Embryonic facial prominence (tissue), 1 donor: ENCODE measurements around the gene ARMC8.

ENCODE experiments used
- DNase-seq: peaks from one replicate; pipeline ENCODE4 v3.0.0-alpha.2; 2016; ENCODE audit errors: extremely low spot score

The ARMC8 gene

DNA sequence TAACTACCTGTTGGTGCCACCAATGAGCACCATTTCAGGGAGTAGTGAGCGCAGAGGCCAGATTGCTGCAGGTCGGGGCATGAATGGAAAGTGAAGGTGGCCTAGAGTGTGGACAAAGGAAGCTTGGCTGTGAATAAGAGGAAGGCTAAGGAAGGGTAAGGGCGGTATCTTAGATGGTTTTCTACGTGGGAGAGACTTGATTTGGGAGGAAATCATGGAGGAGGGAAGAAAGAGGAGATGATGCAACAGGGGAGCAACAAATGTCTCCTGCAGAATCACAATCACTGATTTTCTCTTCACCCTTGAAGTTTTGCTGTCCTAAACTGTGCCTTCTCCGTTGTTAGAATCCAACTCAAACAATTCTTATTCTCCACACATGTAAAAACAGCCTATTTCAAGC, 120.8 kb downstream of the ARMC8 start:
- DNase-seq = no peak

DNA sequence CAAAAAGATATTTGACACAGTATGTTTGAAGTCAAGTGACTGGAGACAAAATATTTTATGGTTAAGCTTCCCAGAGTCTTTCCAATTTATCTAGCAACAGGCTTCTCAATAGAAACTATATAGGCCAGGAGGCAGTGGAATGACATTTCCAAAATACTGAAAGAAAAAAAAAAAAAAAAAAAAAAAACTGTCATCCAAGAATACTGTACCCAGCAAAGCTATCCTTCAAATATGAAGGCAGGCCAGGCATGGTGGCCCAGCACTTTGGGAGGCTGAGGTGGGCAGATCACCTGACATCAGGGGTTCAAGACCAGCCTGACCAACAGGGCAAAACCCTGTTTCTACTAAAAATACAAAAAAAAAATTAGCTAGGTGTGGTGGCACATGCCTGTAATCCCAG, 121.7 kb downstream of the ARMC8 start:
- DNase-seq = no peak

DNA sequence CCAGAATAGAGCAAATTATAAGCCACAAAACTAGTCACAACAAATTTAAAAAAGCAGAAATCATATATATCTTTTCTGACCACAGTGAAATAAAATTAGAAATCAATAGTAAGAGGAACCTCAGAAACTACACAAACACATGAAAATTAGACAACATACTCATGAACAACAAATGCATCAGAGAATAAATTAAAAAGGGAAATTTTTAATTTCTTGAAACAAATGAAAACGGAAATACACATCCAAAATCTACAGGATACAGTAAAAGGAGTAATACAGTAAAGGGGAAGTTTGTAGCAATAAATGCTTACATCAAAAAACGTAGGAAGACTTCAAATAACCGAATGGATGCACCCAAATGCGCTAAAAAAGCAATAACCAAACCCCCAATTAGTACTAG, 123.4 kb downstream of the ARMC8 start:
- DNase-seq = no peak

DNA sequence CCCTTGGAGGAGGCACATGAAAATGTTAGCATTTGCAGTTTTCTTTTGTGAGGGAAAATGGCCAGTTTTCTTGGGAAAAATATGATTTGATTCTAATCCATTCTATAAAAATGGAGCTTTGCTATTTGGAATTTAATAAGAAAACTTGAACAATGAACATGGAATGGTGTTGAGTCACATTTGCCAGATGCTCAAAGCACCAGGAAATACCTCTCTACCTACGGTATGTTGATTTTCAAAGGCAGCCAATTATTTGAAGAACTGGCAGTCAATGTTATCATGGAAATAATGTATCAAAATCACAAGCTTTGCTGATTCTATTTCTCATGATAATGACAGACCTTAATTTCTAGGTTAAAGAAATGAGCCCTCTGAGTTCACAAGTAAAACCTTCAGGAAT, 127.7 kb downstream of the ARMC8 start:
- DNase-seq = no peak

DNA sequence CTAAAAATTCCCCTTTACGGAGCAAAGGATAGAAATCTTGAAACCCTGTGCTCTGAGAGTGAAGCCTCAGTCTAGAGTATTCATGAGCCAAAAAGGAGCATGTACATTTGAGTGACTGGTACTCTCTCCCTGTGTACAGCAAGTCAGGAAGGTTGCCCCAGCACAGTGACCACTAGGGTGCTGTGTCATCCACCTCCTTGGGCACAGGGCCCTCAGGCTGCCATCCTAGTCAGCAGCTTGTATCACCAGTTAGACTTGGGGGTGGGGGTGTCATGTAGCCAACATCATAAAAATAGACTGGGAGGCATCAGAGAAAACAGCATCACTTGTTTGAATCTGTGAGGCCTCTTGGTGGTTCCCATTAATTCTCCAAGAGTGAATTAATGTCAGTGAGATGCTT, 130.6 kb downstream of the ARMC8 start:
- DNase-seq = no peak

DNA sequence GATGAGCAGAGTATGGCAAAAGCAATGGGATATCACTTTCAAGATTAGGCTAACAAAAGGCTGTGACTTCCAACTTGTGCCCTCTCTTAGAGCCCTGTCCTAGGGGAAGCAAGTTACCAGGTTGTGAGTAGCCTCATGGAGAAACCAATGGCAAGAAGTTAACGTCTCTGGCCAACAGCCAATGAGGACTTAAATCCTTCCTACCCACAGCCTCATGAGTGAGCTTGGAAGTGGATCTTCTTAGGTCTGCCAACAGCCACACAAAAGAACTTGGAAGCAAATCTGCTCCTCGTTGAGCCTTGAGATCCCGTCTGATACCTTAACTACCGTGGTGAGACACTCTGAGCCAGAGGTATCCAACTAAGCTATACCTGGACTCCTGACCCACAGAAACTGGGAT, 136.9 kb downstream of the ARMC8 start:
- DNase-seq = no peak

DNA sequence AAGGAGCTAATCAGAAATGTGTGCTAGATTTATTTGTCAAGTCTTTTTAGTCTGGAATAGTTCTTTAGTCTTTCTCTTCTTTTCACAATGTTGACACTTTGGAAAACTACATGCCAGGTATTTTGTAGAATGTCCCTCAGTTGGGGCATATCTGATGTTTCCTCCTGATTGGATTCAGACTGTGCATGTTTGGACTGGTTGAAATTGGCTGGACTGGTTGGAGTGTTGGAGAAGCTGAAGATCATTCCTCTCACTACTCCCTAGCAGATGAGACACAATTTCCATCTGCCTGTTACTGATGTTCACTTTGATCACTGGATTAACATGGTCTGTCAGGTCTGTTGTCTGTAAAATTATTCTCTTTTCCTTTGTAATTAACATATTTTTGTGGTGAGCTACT, 138.9 kb downstream of the ARMC8 start:
- no peak for DNase-seq

DNA sequence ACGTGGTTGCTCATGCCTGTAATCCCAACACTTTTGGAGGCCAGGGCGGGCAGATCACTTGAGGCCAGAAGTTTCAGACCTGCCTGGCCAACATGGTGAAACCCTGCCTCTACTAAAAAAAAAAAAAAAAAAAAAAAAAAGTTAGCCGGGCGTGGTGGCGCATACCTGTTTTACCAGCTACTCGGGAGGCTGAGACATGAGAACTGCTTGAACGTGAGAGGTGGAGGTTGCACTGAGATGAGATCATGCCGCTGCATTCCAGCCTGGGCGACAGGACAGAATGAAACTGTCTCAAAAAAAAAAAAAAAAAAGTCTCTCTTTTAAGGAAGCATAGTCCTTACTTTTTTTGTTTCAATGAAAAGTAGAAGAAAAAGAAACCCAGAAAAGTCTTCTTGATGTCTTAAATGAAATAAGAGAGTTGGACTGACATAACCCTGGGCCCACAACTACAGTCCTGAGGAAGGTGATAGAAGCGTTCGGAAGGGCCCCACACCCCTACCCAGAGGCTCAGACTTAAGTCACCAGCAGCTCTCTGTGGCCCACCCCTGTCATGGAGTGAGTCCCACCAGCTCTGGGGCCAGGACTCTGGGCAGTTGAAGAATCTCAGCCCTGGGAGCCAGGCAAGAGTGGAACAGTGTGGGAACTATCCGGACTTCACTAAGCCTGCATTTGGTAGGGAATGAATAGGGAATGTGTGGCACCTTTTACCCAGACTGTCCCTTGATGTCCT, 139.9 kb downstream of the ARMC8 start:
- no peak for DNase-seq

DNA sequence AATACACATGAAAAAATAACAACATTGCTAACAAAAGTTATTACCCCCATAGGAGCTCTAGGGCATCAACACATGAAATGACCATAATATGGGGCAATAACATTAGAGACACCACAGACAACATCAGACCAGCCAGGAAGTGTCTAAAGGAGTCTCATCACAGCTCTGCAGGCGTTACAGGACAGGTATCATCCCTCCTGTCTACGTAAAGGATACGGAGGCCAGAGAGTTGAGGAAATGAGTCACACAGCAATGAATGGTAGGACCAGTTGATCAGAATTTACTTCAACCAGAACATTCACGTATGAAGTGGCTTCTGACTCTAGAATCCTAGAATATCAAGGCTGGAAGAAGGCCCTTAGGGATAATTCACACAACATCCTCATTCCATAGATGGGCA, 140.7 kb downstream of the ARMC8 start:
- no peak for DNase-seq

DNA sequence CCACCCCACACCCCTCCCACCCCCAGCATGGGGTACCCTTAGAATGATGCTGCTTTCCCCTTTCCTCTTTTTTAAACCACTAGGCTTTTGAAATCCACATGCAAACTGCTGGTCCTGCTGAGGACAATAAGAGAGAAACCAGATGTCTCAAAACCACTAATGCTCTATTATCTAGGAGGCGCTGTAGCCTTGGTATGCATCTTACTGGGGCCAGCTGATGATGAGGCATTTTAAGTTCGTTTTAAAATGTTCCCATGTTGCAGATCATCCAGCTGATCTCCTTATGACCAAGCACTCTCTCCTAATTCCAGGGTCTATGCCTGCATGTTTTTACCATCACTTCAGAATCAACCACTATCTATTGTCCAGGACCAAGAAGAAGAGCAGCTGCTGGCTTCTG, 141.2 kb downstream of the ARMC8 start:
- DNase-seq = no peak

DNA sequence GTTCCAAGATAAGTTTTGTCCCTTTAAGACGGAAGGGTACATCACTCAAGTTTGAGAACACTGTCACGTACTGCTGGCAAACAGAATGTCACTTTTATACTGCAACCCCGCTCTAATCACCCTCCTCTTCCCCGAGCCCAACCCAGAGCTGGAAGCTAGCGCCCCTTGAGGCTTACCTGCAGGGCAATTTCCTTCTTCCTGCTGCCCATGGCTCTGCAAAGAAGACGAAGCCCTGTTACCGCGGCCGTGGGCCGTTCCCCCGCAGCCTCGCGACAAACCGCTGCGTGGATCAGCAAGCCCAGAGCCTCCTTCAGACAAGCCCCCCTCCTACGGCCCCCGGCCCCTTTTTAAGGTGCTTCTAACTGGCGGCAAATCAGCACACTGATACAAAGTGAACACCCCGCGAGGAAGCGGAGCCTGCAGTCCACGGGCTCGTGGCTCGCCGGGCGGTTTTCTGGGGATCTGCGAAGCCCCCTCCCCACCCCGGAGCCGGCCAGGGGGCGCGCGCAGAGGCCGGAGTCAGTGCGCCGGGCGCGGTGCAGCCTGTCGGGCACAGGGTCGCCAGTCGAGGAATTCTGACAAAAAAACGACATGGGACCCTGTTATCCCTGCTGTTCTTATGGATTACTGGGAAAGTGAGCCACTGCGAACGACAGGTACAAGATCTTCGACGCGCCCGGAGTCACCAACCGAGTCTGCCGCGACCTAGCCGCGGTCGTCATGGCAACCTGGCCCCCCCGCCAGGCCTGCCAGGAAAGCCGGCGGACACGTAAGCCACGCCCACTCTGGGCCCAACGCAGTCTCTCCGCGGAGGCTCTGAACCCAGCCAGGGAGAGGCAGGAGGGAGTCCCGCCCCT, 142.3 kb downstream of the ARMC8 start, which contains the start of gene NME9:
Gene NME9, minus strand, starts transcription at position 725 of the 857 bp plus-strand sequence. Its CDS starts 516 bp downstream, at position 209.
- peak; percentile 40 for DNase-seq

DNA sequence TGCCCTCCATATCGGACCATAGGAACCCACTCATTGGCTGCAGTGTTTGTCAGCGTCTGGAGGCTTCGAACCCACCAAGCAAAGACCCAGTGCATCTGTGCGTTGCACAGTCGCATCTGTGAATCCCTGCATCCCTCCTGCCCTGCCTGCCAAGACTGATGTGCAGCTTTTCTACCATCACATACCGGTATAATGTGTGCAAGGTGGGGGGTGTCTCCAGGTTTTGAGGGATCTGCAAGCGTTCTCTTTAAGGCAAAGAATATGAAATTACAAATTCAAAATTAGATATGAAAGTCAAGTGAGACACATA, 142.8 kb downstream of the ARMC8 start:
- DNase-seq = no peak

DNA sequence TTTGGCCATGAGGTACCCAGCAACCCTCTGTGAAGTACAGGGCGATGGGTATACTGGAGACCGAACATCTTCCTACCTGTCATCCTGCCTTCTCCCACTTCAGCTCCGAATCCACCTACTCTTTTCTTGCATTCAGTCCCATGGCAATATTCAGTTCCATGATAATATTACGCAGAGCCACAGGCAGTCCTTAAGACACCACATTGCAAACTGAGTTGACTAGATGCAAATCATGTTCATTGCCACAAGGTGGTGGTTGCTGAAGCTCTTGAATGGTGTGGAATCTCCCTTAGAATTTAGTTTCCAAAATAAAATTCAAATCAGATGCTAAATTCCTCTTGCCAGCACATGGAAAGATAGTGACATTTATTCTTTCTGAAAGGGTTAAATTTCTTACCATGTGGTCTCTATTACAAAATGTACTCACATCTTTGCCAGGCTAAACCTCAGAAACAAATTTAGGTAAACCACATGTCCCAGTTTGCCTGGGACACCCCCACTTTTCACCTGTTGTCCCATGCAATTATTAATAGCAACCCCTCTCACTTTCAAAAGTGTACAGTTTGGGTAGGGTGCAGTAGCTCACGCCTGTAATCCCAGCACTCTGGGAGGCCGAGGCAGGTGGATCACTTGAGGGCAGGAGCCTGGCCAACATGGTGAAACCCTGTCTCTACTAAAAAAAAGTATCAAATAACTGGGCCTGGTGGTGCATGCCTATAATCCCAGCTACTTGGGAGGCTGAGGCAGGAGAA, 144.2 kb downstream of the ARMC8 start:
- no peak for DNase-seq

DNA sequence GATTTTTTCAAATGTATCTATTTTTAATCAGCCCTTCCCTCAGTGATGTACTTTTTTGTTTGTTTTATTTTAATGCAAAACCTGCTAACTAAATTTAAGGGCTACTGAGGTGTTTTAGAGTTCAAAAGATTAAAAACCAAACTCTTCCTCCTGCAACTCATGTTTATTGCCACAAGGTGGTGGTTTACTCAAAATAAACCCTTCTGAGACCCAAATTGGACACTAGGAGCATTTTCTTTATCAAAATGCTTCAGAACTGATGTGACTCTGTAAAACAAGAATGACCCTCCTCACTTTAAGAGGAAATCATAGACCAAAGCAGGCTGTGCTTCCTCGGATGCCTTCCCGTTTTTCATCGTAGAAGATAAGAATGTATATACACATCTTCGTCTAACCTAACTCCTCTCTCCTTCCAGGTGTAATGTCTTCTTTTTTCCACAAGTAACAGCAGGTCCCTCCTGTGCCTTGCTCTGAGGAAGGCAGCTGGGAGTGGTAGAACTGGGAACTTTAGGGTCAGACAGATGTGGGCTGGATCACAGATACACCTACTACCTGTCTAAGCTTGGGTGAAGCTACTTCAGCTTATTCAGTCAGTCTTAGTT, 145.5 kb downstream of the ARMC8 start:
- no peak for DNase-seq

DNA sequence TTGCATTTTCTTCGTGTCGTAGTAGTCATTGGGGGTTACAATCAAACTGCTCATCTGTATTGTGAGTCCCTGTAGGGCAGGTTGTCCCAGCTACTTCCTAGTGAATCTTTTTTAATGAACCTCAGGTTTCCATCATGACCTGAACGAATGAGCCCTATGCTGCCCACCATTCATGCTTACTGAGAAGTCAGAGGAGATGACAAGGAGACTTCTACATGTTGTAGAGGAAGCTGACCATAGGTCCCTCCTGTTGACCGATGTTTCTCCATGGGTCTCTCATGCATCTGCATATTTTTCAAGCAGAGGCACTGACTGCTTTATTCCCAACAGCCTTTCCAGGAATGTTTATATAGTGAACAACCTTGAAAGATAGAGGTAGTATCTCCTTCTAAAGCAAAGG, 147.5 kb downstream of the ARMC8 start:
- no peak for DNase-seq

DNA sequence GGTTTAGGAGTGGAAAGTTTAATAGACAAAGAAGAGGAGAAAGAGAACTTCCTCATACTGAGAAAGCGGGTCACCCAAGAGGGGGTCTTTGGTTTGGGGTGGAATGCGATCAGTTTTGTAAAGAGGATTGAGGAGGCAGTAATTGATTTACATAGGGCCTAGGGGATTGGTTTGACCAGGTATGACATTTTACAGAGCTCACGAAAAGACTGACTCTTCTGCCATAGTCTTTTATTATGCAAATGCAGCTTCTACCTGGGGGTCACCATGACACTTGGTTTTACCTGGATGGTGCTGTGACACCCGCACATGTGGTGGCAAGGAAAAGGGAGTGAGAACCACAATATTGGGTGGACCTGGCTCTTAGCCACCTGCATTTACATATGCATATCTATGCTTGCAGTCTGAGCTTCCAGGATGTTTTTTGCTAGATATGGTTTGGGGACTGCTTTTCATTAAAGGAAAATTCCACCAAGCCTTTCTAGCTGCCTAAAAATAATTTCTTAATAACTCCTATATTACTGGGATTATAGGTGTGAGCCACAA, 149.4 kb downstream of the ARMC8 start:
- DNase-seq = no peak

DNA sequence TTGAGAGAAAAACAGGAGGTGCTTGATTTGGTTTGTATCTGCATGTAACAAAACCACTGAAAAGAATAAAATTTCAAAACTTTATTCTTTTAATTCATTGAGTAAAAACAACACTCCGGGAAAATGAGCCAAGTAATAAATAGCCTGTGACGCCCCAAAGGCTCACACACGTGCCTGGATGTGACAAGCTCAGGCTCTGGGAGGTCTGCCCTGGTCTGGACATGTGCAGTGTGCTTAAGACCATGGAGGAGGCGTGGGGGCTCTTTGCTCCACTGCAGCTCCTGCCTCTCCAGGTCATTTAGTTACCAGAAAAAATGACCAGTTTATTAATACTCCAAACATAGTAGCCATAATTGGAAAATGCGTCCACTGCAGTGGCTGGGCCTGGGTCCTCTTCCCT, 151.1 kb downstream of the ARMC8 start:
- DNase-seq = no peak

DNA sequence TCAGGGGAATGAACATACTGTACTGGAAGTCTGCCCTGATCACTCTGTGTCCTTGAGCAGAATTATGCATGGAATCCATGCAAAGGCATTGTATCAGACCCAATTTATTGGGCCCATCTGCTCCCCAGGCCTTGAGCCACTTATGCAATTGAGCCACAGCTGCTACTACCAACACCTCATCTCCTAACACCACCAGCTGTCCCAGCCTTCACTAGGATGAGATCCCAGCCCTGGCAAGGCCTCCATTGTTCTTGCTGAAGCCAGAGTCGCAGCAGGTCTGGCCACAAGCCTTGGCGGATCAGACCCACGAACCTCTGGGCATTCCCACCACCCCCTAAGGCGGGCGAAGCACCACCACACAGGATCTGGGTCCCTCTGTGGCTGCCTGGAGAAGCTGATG, 151.7 kb downstream of the ARMC8 start:
- DNase-seq = no peak

DNA sequence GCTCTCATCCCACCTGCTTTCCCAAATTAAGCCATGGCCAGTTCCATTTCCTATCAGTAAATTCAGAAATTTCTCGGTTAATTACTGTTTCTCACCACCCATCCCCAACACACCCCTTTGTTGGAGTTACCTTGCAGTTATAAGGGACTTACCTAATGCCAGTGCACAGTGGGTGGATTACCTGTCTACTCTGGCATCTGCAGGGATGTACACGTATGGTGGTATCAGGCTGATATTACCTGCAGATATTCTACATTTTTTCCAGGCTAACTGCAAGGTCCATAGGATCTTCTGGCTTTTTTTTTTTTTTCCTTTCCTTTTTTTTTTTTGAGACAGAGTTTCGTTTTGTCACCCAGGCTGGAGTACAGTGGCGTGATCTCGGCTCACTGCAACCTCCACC, 153.4 kb downstream of the ARMC8 start:
- no peak for DNase-seq

DNA sequence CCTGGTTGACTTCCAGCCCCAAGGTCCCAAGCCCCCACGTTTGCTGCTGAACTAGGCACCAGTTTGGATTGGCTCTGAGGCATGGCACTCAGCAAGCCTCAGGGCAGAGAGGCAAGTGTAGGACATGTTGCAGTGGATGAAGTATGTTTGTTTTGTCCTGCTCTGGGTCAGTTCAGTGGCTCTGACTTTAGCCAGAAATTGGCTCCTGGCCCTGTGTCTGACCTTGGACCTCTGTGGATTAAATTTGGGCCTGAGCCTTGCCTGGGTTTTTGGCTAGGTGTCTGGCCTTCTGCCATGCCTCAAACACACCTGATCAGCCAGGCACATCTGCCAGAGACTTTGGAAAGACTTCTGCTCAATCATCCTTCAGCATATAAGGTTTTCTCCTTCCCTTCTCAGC, 157.7 kb downstream of the ARMC8 start:
- DNase-seq = no peak
